Measurements from ENCODE around the gene CFAP119.

CFAP119 gene

GRCh38 chr16:30711712-30712111 lies 50.1 kb downstream of the CFAP119 start:
- no peak for DNase-seq

- no peak for DNase-seq
Measured at GRCh38 chr16:30710971-30711370, 50.9 kb downstream of the CFAP119 start.
